GM18861 (cell line): ENCODE results near the gene TBC1D5.
"Not testable (repeated sequence)": the region's sequence is repeated elsewhere in the genome, so short reads cannot be mapped to it uniquely, and the experiment has no call there.

Experiments used
- ATAC-seq: cut with Tn5 transposase; IDR thresholded peaks from one replicate; pipeline ENCODE4 v1.9.1; 2021; ENCODE audit not compliant: unreplicated experiment

Gene TBC1D5

GRCh38 chr3:17749281-17749680 lies 6.8 kb upstream of the TBC1D5 start:
- peak; percentile 33 for ATAC-seq

- no peak for ATAC-seq
Measured at GRCh38 chr3:17747890-17748247, 5.4 kb upstream of the TBC1D5 start.

GRCh38 chr3:17747174-17747889 lies 4.9 kb upstream of the TBC1D5 start:
- ATAC-seq, result peak; percentile 55

- no peak for ATAC-seq
Measured at GRCh38 chr3:17745894-17746293, 3.5 kb upstream of the TBC1D5 start.

- no peak for ATAC-seq
Measured at GRCh38 chr3:17745301-17745700, 2.9 kb upstream of the TBC1D5 start.

- ATAC-seq, result no peak
Measured at GRCh38 chr3:17744693-17745092, 2.3 kb upstream of the TBC1D5 start.

GRCh38 chr3:17743658-17743995 lies 1.2 kb upstream of the TBC1D5 start:
- ATAC-seq, result no peak

GRCh38 chr3:17742880-17743657 lies 638 bp upstream of the TBC1D5 start:
- peak; percentile 0 for ATAC-seq

GRCh38 chr3:17741621-17742101 lies 770 bp downstream of the TBC1D5 start:
- ATAC-seq, result no peak

GRCh38 chr3:17740721-17741141 lies 1.7 kb downstream of the TBC1D5 start:
- ATAC-seq, result no peak

- ATAC-seq, result no peak
Measured at GRCh38 chr3:17738921-17739320, 3.5 kb downstream of the TBC1D5 start.

GRCh38 chr3:17738219-17738618 lies 4.2 kb downstream of the TBC1D5 start:
- ATAC-seq, result no peak

GRCh38 chr3:17737591-17737990 lies 4.8 kb downstream of the TBC1D5 start:
- ATAC-seq, result no peak

- ATAC-seq, result not testable (repeated sequence)
Measured at GRCh38 chr3:17735362-17735761, 7.1 kb downstream of the TBC1D5 start.

GRCh38 chr3:17733768-17734167 lies 8.7 kb downstream of the TBC1D5 start:
- no peak for ATAC-seq

GRCh38 chr3:17733215-17733614 lies 9.2 kb downstream of the TBC1D5 start:
- no peak for ATAC-seq

GRCh38 chr3:17730318-17730967 lies 12.0 kb downstream of the TBC1D5 start:
- no peak for ATAC-seq

GRCh38 chr3:17726313-17726712 lies 16.1 kb downstream of the TBC1D5 start:
- no peak for ATAC-seq

- not testable (repeated sequence) for ATAC-seq
Measured at GRCh38 chr3:17725844-17726243, 16.6 kb downstream of the TBC1D5 start.

GRCh38 chr3:17724948-17725347 lies 17.5 kb downstream of the TBC1D5 start:
- no peak for ATAC-seq

GRCh38 chr3:17724122-17724521 lies 18.3 kb downstream of the TBC1D5 start:
- ATAC-seq, result no peak

GRCh38 chr3:17717411-17717810 lies 25.0 kb downstream of the TBC1D5 start:
- no peak for ATAC-seq
